PC-3 (cell line): ENCODE measurements around the gene PTCD2.

Source experiments
- CTCF ChIP-seq: fragments of 300-600 bp; sonication (generic); conservative IDR thresholded peaks from 2 replicates; pipeline ENCODE4 v1.5.1; 2017; ENCODE audit warnings: antibody characterized with exemption, low read depth, mild to moderate bottlenecking, low read length
- EZH2 ChIP-seq: fragments of 300-600 bp; sonication (generic); IDR thresholded peaks from one replicate; pipeline ENCODE4 v1.6.1; 2017; ENCODE audit warnings: antibody characterized with exemption, mild to moderate bottlenecking, low read length; ENCODE audit not compliant: unreplicated experiment
- EZH2phosphoT487 ChIP-seq: fragments of 300-600 bp; sonication (generic); IDR thresholded peaks from 2 replicates; pipeline ENCODE4 v1.6.1; 2018; ENCODE audit warnings: mild to moderate bottlenecking, antibody characterized with exemption, low read length, borderline replicate concordance

GRCh38 chr5:72294473-72294872 is 25.7 kb upstream of the PTCD2 start:
- TF ChIP-seq CTCF: no peak
- TF ChIP-seq EZH2phosphoT487: no peak
- no peak for TF ChIP-seq EZH2
